ENCODE results near the gene SIMC1.

The SIMC1 gene

GRCh38 chr5:176353533-176353932, 115.3 kb downstream of the SIMC1 start:
- Histone ChIP-seq H3K9me3 (ENCODE audit: insufficient read depth, low read length, severe bottlenecking) (no peaks in the 10 kb centered on the region), H3K27ac (ENCODE audit: low read length) (no peak overlapping the region), H3K4me3 (ENCODE audit: low read depth in 1 of 2, low read length in 2 of 2) (no peak overlapping the region), H3K4me1 (ENCODE audit: insufficient read depth, low read length) (no peaks in the 10 kb centered on the region), H3K4me2 (ENCODE audit: insufficient read depth, low read length) (no peak overlapping the region), H4K20me1 (ENCODE audit: insufficient read depth, low read length) (peaks cover 48% of the 10 kb centered on the region), H3K79me2 (ENCODE audit: insufficient read depth, low read length) (peaks cover 71% of the 10 kb centered on the region), H3K27me3 (ENCODE audit: insufficient read depth, low read length, poor library complexity) (no peaks in the 10 kb centered on the region), H3K36me3 (ENCODE audit: insufficient read depth, low read length) (peaks cover 91% of the 10 kb centered on the region), H3K9ac (ENCODE audit: low read depth, low read length) (no peak overlapping the region), H2AFZ (ENCODE audit: low read depth, low read length) (no peak overlapping the region)
- TF ChIP-seq EZH2 (IDR thresholded peaks at IDR 0.05; ENCODE audit: borderline replicate concordance, low read depth, low read length, severe bottlenecking) (no peak), CTCF (IDR thresholded peaks at IDR 0.05; ENCODE audit: borderline replicate concordance, extremely low read depth, low read length, poor library complexity, severe bottlenecking) (no peak)
- ATAC-seq (ENCODE audit: insufficient read depth, low read depth) (no peak), DNase-seq (no peak)

GRCh38 chr5:176355400-176356178, 117.4 kb downstream of the SIMC1 start:
- no peak overlapping the region for H2AFZ ChIP-seq (ENCODE audit: low read depth, low read length)
- peaks cover 82% of the 10 kb centered on the region for H3K79me2 ChIP-seq (ENCODE audit: insufficient read depth, low read length)
- TF ChIP-seq CTCF (IDR thresholded peaks at IDR 0.05; ENCODE audit: borderline replicate concordance, extremely low read depth, low read length, poor library complexity, severe bottlenecking) (peak; percentile 11), EZH2 (IDR thresholded peaks at IDR 0.05; ENCODE audit: borderline replicate concordance, low read depth, low read length, severe bottlenecking) (no peak)
- no peaks in the 10 kb centered on the region for H3K27me3 ChIP-seq (ENCODE audit: insufficient read depth, low read length, poor library complexity)
- no peak for ATAC-seq (ENCODE audit: insufficient read depth, low read depth)
- peaks cover 45% of the 10 kb centered on the region for H4K20me1 ChIP-seq (ENCODE audit: insufficient read depth, low read length)
- peaks cover 77% of the 10 kb centered on the region for H3K36me3 ChIP-seq (ENCODE audit: insufficient read depth, low read length)
- no peak overlapping the region for H3K4me3 ChIP-seq (ENCODE audit: low read depth in 1 of 2, low read length in 2 of 2)
- H3K27ac ChIP-seq (ENCODE audit: low read length): no peak overlapping the region
- H3K9ac ChIP-seq (ENCODE audit: low read depth, low read length): no peak overlapping the region
- H3K4me1 ChIP-seq (ENCODE audit: insufficient read depth, low read length): peaks cover 13% of the 10 kb centered on the region
- H3K4me2 ChIP-seq (ENCODE audit: insufficient read depth, low read length): no peak overlapping the region
- no peak for DNase-seq
- no peaks in the 10 kb centered on the region for H3K9me3 ChIP-seq (ENCODE audit: insufficient read depth, low read length, severe bottlenecking)

GRCh38 chr5:176356179-176356566, 117.9 kb downstream of the SIMC1 start:
- peaks cover 77% of the 10 kb centered on the region for H3K36me3 ChIP-seq (ENCODE audit: insufficient read depth, low read length)

More at GRCh38 chr5:176356179-176356566, 117.9 kb downstream of the SIMC1 start:
- peaks cover 46% of the 10 kb centered on the region for H4K20me1 ChIP-seq (ENCODE audit: insufficient read depth, low read length)
- H3K4me1 ChIP-seq (ENCODE audit: insufficient read depth, low read length): peaks cover 18% of the 10 kb centered on the region
- H3K9me3 ChIP-seq (ENCODE audit: insufficient read depth, low read length, severe bottlenecking): no peaks in the 10 kb centered on the region
- ATAC-seq (ENCODE audit: insufficient read depth, low read depth): no peak
- H2AFZ ChIP-seq (ENCODE audit: low read depth, low read length): no peak overlapping the region
- no peaks in the 10 kb centered on the region for H3K27me3 ChIP-seq (ENCODE audit: insufficient read depth, low read length, poor library complexity)
- DNase-seq: no peak
- H3K4me2 ChIP-seq (ENCODE audit: insufficient read depth, low read length): no peak overlapping the region
- TF ChIP-seq EZH2 (IDR thresholded peaks at IDR 0.05; ENCODE audit: borderline replicate concordance, low read depth, low read length, severe bottlenecking) (no peak), CTCF (IDR thresholded peaks at IDR 0.05; ENCODE audit: borderline replicate concordance, extremely low read depth, low read length, poor library complexity, severe bottlenecking) (no peak)
- no peak overlapping the region for H3K9ac ChIP-seq (ENCODE audit: low read depth, low read length)
- H3K4me3 ChIP-seq (ENCODE audit: low read depth in 1 of 2, low read length in 2 of 2): no peak overlapping the region
- no peak overlapping the region for H3K27ac ChIP-seq (ENCODE audit: low read length)
- H3K79me2 ChIP-seq (ENCODE audit: insufficient read depth, low read length): peaks cover 86% of the 10 kb centered on the region

Measured in DND-41 (cell line).